ENCODE data around the gene SCART1.
"Not testable (repeated sequence)": the region's sequence is repeated elsewhere in the genome, so short reads cannot be mapped to it uniquely, and the experiment has no call there.

The SCART1 gene

DNA sequence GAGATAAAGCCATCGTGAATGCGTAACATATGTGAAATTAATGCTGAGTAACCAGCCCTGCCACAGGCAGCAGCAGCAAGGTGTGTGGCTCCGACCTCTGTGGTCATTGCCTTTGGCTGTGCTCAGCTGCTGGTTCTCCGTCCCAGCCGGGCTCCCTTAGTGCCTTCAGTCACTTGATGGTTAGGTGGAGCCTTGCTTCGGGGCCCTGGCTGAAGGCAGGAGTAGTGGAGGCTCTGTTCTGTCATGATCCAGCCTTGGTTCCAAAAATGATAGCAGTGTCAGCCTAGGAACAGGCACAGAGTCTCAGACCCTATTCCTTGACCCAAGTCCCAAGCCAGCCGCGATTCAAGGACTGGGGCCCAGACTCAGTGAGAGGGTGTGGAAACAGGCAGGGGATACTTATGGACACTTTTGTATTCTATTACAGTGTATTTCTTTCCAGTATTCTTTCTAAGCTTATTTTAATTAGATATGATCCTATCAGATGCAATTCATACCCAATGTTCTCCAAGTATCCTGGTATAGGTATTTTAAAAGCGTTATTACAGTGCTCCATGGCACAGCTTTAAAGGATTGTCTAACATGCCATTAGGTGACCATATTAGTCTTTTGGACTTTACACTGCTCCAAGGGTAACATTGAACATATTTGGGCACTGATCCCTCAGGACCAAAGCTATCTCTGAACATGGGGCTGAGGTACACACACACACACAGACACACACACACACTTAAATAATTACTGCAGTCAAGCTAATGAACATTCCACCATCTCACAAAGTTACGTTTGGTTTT, 9.0 kb downstream of the SCART1 start:
- TF ChIP-seq, protein P1, sequence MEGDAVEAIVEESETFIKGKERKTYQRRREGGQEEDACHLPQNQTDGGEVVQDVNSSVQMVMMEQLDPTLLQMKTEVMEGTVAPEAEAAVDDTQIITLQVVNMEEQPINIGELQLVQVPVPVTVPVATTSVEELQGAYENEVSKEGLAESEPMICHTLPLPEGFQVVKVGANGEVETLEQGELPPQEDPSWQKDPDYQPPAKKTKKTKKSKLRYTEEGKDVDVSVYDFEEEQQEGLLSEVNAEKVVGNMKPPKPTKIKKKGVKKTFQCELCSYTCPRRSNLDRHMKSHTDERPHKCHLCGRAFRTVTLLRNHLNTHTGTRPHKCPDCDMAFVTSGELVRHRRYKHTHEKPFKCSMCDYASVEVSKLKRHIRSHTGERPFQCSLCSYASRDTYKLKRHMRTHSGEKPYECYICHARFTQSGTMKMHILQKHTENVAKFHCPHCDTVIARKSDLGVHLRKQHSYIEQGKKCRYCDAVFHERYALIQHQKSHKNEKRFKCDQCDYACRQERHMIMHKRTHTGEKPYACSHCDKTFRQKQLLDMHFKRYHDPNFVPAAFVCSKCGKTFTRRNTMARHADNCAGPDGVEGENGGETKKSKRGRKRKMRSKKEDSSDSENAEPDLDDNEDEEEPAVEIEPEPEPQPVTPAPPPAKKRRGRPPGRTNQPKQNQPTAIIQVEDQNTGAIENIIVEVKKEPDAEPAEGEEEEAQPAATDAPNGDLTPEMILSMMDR (IDR thresholded peaks at IDR 0.05; ENCODE audit: low read depth, low read length, missing control alignments): no peak
- no peak for DNase-seq (ENCODE audit: low read depth)
- no peak overlapping the region for H3K4me3 ChIP-seq (ENCODE audit: low read depth, low read length)
- in situ Hi-C loops (cut with HindIII; ENCODE audit: low sequenced_read_pairs): no loop called here

DNA sequence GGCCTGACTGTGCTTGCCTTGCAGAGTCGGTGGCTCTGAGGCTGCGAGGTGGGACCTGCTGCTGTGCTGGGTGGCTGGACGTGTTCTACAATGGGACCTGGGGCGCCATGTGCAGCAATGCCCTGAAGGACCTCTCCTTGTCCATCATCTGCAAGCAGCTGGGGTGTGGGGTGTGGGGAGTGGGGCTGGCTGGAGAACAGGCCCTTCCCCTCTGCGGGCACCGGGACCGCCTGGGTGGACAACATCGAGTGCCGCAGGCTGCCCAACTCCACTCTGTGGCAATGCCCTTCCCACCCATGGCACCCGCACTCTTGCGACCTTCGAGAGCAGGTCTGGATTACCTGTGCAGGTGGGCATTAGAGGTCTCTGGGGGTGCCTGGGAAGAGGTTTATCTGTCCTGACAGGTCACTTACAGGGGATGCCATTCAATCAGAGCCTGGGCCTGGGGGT, 10.9 kb downstream of the SCART1 start:
- no peak overlapping the region for H3K4me3 ChIP-seq (ENCODE audit: low read depth, low read length)
- in situ Hi-C loops (cut with HindIII; ENCODE audit: low sequenced_read_pairs): no loop called here
- TF ChIP-seq, protein P1 (IDR thresholded peaks at IDR 0.05; ENCODE audit: low read depth, low read length, missing control alignments): no peak
- DNase-seq (ENCODE audit: low read depth): no peak

DNA sequence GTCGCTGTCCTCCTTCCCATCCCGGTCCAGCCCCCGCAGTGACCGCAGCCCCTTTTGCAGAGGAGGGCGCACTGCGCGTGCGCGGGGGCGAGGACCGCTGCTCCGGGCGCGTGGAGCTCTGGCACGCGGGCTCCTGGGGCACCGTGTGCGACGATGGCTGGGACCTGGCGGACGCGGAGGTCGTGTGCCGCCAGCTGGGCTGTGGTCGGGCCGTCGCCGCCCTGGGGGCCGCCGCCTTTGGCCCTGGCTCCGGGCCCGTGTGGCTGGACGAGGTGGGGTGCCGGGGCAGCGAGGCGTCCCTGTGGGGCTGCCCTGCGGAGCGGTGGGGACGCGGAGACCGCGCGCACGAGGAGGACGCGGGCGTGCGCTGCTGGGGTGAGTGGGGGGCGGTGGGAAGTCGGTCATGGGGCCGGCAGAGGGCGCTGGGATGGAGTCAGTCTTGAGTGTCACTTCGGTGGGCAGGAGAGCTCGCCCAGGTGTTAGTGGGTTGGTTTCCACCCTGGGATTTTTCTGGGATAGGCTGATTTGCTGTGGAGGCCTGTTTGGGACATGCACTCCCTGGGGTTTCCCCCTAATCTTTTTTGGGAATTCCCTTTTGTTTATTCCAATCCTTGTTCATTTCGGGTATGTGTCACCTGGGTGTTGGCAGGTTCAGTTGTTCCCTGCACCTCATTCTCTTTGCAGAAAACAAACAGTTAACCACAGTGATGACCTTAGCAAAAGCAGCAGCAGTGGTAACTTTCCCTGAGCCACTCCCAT, 11.6 kb downstream of the SCART1 start:
- DNase-seq (ENCODE audit: low read depth): no peak
- no peak overlapping the region for H3K4me3 ChIP-seq (ENCODE audit: low read depth, low read length)
- in situ Hi-C loops (cut with HindIII; ENCODE audit: low sequenced_read_pairs): no loop called here
- TF ChIP-seq, protein P1 (IDR thresholded peaks at IDR 0.05; ENCODE audit: low read depth, low read length, missing control alignments): no peak

DNA sequence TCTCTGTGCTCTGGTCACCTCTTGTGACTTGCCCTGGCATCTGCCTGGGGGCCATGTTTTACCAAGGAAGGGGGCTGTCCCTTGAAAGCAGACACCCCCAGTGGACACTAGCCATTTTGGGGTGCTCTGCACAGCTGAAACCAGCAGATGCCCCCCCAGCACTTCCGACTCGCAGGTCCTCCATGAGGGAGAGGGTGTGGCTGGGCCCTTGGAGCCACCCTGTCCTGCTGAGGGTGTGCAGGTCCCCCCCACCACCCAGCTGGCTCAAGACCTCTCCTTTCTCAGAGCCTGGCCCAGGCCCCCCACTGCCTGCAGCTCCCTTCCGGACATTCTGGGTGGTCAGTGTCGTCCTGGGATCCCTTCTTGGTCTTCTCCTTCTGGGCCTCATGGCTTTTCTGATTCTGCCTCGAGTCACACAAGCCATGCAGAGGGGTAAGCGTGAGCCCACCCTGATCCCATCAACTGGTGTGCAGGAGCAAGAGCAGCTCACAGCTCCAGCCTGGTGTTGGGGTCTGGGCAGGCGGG, 12.3 kb downstream of the SCART1 start:
- in situ Hi-C loops (cut with HindIII; ENCODE audit: low sequenced_read_pairs): no loop called here
- DNase-seq (ENCODE audit: low read depth): no peak
- H3K4me3 ChIP-seq (ENCODE audit: low read depth, low read length): no peak overlapping the region
- TF ChIP-seq, protein P1 (IDR thresholded peaks at IDR 0.05; ENCODE audit: low read depth, low read length, missing control alignments): no peak

DNA sequence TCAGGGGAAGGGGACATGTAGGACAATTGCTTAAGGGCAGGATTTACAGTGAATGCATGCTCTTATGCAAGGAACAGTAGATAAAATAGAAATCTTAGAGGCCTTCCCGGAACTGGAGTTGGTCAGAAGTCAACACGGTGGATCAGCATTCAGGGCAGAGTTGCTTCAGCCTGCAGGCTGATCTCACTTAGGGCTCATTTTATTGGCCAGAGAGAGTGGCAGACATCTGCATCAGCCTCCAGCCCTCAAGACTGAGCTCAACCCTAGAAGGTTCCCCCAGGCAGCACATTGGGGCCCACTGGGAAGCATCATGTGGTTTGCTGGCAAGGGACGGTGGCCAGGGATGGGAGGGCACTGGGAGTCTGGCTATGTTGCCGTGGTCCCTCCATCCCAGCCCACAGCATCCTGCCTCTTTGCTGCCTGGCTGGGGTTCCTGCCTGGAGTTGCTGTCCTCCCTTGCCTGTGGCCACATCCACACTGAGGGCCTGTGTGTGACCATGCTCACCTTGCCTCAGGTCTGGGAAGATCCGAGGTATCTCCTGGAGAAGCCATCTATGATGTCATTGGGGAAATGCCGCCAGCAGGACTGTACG, 13.0 kb downstream of the SCART1 start:
- in situ Hi-C loops (cut with HindIII; ENCODE audit: low sequenced_read_pairs): no loop called here
- DNase-seq (ENCODE audit: low read depth): no peak
- TF ChIP-seq, protein P1 (IDR thresholded peaks at IDR 0.05; ENCODE audit: low read depth, low read length, missing control alignments): no peak
- no peak overlapping the region for H3K4me3 ChIP-seq (ENCODE audit: low read depth, low read length)

DNA sequence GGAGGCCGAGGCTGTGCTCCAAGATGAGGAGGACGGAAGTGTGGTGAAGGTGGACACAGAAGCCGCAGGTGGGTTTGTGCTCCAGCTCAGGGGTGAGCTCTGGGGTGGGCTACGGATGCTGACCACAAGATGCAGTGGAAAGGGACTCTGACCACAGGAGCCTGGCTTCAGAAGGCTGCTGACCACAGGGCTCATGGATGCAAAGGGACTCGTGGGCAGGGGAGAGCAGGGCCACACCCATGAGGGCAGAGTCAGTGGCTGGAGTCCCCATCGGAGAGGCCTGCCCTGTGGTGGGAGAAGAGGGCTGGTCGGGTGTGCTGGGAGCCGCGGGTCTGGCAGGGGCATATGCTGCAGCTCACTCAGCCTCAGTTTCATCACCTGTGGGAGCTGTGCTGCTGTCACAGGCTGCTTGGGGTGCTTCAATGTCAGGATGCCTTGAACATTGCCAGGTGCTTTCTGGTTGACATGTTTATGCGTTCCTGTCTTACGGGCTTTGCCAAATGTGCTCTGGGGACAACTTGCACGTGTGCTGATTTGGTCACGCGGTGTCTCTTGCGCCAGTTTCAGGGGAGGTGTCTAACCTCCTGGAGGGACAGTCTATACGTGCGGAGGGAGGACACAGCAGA, 13.7 kb downstream of the SCART1 start:
- TF ChIP-seq, protein P1 (IDR thresholded peaks at IDR 0.05; ENCODE audit: low read depth, low read length, missing control alignments): no peak
- no peak overlapping the region for H3K4me3 ChIP-seq (ENCODE audit: low read depth, low read length)
- in situ Hi-C loops (cut with HindIII; ENCODE audit: low sequenced_read_pairs): no loop called here
- no peak for DNase-seq (ENCODE audit: low read depth)

DNA sequence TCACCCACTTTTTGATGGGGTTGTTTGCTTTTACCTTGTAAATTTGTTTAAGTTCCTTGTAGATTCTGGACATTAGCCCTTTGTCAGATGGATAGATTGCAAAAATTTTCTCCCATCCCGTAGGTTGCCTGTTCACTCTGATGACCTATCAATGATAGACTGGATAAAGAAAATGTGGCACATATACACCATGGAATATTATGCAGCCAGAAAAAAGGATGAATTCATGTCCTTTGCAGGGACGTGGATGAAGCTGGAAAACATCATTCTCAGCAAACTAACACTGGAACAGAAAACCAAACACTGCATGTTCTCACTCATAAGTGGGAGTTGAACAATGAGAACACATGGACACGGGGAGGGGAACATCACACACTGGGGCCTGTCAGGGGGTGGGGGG, 15.5 kb downstream of the SCART1 start:
- in situ Hi-C loops (cut with HindIII; ENCODE audit: low sequenced_read_pairs); H3K4me3 ChIP-seq (ENCODE audit: low read depth, low read length); DNase-seq (ENCODE audit: low read depth): not testable (repeated sequence)

All from astrocyte of the cerebellum (primary cell).